Loucy (cell line): Measurements from ENCODE around the gene DNAAF2.

Source experiments
- EZH2phosphoT487 ChIP-seq: fragments of 200-600 bp; IDR thresholded peaks from 2 replicates; pipeline ENCODE4 v1.6.1; 2018; ENCODE audit warnings: antibody characterized with exemption, mild to moderate bottlenecking, moderate library complexity, borderline replicate concordance
- TF ChIP-seq, protein P1 (sequence below): fragments of 200-600 bp; sonication (generic); conservative IDR thresholded peaks from 2 replicates; pipeline ENCODE4 v1.5.1; 2014; ENCODE audit warnings: mild to moderate bottlenecking, antibody characterized with exemption, low read length

DNA sequence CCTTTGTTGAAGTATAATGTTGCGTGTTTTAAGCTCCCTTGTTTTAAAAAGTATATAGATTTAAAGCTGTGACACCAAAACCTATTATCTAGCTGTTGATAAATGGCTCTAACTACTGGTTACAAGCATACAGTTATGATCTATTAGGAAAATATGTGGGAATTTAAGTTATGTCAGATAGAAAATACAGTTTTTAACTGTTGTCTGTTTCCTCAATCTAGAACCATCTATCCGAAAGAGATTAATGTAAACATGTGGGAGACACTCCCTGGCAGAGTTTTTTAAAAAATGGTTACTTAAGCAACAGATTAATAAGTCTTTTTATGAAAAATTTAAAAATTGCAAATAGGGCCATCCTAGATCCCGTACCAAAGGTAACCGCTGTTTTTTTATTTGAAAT, 22.8 kb downstream of the DNAAF2 start:
- TF ChIP-seq, protein P1, sequence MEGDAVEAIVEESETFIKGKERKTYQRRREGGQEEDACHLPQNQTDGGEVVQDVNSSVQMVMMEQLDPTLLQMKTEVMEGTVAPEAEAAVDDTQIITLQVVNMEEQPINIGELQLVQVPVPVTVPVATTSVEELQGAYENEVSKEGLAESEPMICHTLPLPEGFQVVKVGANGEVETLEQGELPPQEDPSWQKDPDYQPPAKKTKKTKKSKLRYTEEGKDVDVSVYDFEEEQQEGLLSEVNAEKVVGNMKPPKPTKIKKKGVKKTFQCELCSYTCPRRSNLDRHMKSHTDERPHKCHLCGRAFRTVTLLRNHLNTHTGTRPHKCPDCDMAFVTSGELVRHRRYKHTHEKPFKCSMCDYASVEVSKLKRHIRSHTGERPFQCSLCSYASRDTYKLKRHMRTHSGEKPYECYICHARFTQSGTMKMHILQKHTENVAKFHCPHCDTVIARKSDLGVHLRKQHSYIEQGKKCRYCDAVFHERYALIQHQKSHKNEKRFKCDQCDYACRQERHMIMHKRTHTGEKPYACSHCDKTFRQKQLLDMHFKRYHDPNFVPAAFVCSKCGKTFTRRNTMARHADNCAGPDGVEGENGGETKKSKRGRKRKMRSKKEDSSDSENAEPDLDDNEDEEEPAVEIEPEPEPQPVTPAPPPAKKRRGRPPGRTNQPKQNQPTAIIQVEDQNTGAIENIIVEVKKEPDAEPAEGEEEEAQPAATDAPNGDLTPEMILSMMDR = no peak
- no peak for TF ChIP-seq EZH2phosphoT487
